H1 (cell line): ENCODE measurements around the gene CUEDC1. TPM values are rescaled to one million over a fixed set of nuclear protein-coding genes. Genes with fewer than 3 reads are reported as not detected.

ENCODE experiments used
- ATF2 ChIP-seq: IDR thresholded peaks from 2 replicates; pipeline ENCODE4 v1.6.1; 2012; ENCODE audit warnings: low read length, inconsistent platforms
- BACH1 ChIP-seq: IDR thresholded peaks from 2 replicates; pipeline ENCODE4 v1.6.1; 2012; ENCODE audit warnings: low read length, improper control_type of control experiment
- CHD1 ChIP-seq: IDR thresholded peaks from 2 replicates; pipeline ENCODE4 v1.6.1; 2012; ENCODE audit warnings: low read depth, low read length, improper control_type of control experiment
- CTBP2 ChIP-seq: IDR thresholded peaks from 2 replicates; pipeline ENCODE4 v1.7.0; 2011; ENCODE audit warnings: borderline replicate concordance, mild to moderate bottlenecking, moderate library complexity, mixed read lengths, low read length; ENCODE audit not compliant: insufficient read depth, insufficient read length
- EGR1 ChIP-seq: IDR thresholded peaks from 2 replicates; pipeline ENCODE4 v1.6.1; 2011; ENCODE audit warnings: low read depth, low read length, borderline replicate concordance
- EP300 ChIP-seq, 2 experiments: IDR thresholded peaks; 1 replicate in 1 of 2; 2 replicates in 1 of 2; pipeline ENCODE4 v1.6.1; 2011 to 2012; ENCODE audit warnings: low read depth in 2 of 2, low read length in 2 of 2, mild to moderate bottlenecking in 2 of 2, borderline replicate concordance in 1 of 2, inconsistent platforms in 1 of 2, moderate library complexity in 1 of 2
- JUND ChIP-seq: IDR thresholded peaks from 2 replicates; pipeline ENCODE4 v1.6.1; 2011; ENCODE audit warnings: mild to moderate bottlenecking, improper control_type of control experiment, low read length
- KDM1A ChIP-seq: fragments of 200-600, 300-600 bp; sonication (generic); IDR thresholded peaks from 2 replicates; pipeline ENCODE4 v1.7.1; 2016; ENCODE audit warnings: mild to moderate bottlenecking, low read length, borderline replicate concordance
- POLR2A ChIP-seq, 2 experiments: IDR thresholded peaks; 1 replicate in 1 of 2; 2 replicates in 1 of 2; pipeline ENCODE4 v1.6.1; 2011; ENCODE audit warnings: low read depth in 2 of 2, low read length in 2 of 2, mild to moderate bottlenecking in 2 of 2; ENCODE audit errors: control extremely low read depth in 1 of 2
- SUZ12 ChIP-seq: fragments of 200-600 bp; sonication (generic); IDR thresholded peaks from 2 replicates; pipeline ENCODE4 v1.6.1; 2012; ENCODE audit warnings: mild to moderate bottlenecking, inconsistent platforms, low read length, moderate library complexity, mixed read lengths
- TBP ChIP-seq: IDR thresholded peaks from 2 replicates; pipeline ENCODE4 v1.6.1; 2011; ENCODE audit warnings: low read depth, low read length, improper control_type of control experiment
- USF2 ChIP-seq: IDR thresholded peaks from 2 replicates; pipeline ENCODE4 v1.6.1; 2011; ENCODE audit warnings: low read length, improper control_type of control experiment
- polyA plus RNA-seq, 7 experiments: library from polyadenylated mRNA; depleted of rRNA in 3 of 7; stranded (reverse) in 5 of 7; unstranded in 2 of 7; fragments of >200 nt in 5 of 7; fragments of 200-250 nt in 2 of 7; gene quantifications; 1 replicate in 5 of 7; 2 replicates in 1 of 7; 4 replicates in 1 of 7; pipeline versions ENCODE4 v1.2.1 to v1.2.3, GENCODE V29; 2011 to 2013; ENCODE audit warnings: missing spikeins in 2 of 7, mixed read lengths in 2 of 7
- total RNA-seq: library from RNA; stranded (reverse); fragmentation: NEBNext Ultra II Directional; extraction: Animal tissue kit (Norgen Biotek cat#: 25700); gene quantifications from 2 replicates; pipeline ENCODE4 v1.2.1, GENCODE V29; 2021

Gene CUEDC1
- total and polyA plus RNA-seq, 2 of the 8 experiments (the other 6 are each of a cell fraction or from before 2014, with no cell fraction given) = 4.0 to 10.7 TPM

GRCh38 chr17:57927048-57927723, 28.0 kb downstream of the CUEDC1 start (continued):
- TF ChIP-seq ATF2 = no peak
- no peak for TF ChIP-seq POLR2A (IDR thresholded peaks at IDR 0.05; ENCODE audit: control extremely low read depth in 1 of 2, low read depth in 2 of 2, low read length in 2 of 2)
- TF ChIP-seq EP300 (IDR thresholded peaks at IDR 0.05; ENCODE audit: borderline replicate concordance in 1 of 2, low read depth in 2 of 2, low read length in 2 of 2) = peak in 1 of 2 experiments; percentile 28; a peak in 1 of 3 replicates
- no peak for TF ChIP-seq BACH1
- no peak for TF ChIP-seq TBP
- no peak for TF ChIP-seq CHD1
- no peak for TF ChIP-seq JUND
- TF ChIP-seq USF2 = no peak
- TF ChIP-seq EGR1 = no peak
- TF ChIP-seq SUZ12 = no peak
- TF ChIP-seq CTBP2 = peak; percentile 59
- TF ChIP-seq KDM1A = no peak
